H1 (cell line): ENCODE data around the gene RHBDD1. TPM values are rescaled to one million over a fixed set of nuclear protein-coding genes. Genes with fewer than 3 reads are reported as not detected.

Experiments used
- CTCF ChIA-PET: fragments of 300-600 bp; sonication (Branson Sonifier 250); formaldehyde crosslinking; loops from one replicate; lab custom pipeline; 2021; ENCODE audit not compliant: partially characterized antibody; lab: Charles Lee
- POLR2A ChIA-PET: fragments of 300-600 bp; sonication (Branson Sonifier 250); formaldehyde crosslinking; loops from one replicate; lab custom pipeline; 2021; ENCODE audit warnings: inconsistent platforms; ENCODE audit not compliant: partially characterized antibody; lab: Charles Lee
- DNase-seq, 2 experiments: peaks; one replicate each; pipeline versions ENCODE4 v3.0.0 to v3.0.0-alpha.2; 2010 to 2022; ENCODE audit warnings: low spot score in 2 of 2, low read depth in 1 of 2, mixed read lengths in 1 of 2
- FAIRE-seq: peaks from 2 replicates; lab custom pipeline; 2011; peaks lifted over from hg19 to GRCh38; lab: Jason Lieb, UNC
- H2AFZ ChIP-seq: 2 replicates; pipeline ENCODE4 v1.8.1; 2012; ENCODE audit warnings: low read length, inconsistent platforms
- H2AK5ac ChIP-seq: 2 replicates; pipeline ENCODE4 v1.6.1; 2013; ENCODE audit warnings: low read depth, low read length
- H2BK120ac ChIP-seq: replicated peaks from 2 replicates; pipeline ENCODE3; 2013; ENCODE audit warnings: low read depth, low read length, inconsistent platforms
- H2BK12ac ChIP-seq: 2 replicates; pipeline ENCODE4 v1.6.1; 2013; ENCODE audit warnings: low read depth, low read length
- H2BK15ac ChIP-seq: 2 replicates; pipeline ENCODE4 v1.6.1; 2013; ENCODE audit warnings: low read length
- H2BK20ac ChIP-seq: 2 replicates; pipeline ENCODE4 v1.6.1; 2013; ENCODE audit warnings: low read length
- H2BK5ac ChIP-seq: 2 replicates; pipeline ENCODE4 v1.6.1; 2013; ENCODE audit warnings: low read depth, low read length
- H3K14ac ChIP-seq: 2 replicates; pipeline ENCODE4 v1.6.1; 2013; ENCODE audit warnings: inconsistent platforms; ENCODE audit not compliant: insufficient read length
- H3K18ac ChIP-seq: 2 replicates; pipeline ENCODE4 v1.6.1; 2013; ENCODE audit warnings: low read length; ENCODE audit errors: extremely low read depth
- H3K23ac ChIP-seq: 2 replicates; pipeline ENCODE4 v1.6.1; 2013; ENCODE audit warnings: inconsistent platforms; ENCODE audit not compliant: insufficient read length
- H3K23me2 ChIP-seq: 2 replicates; pipeline ENCODE4 v1.6.1; 2013; ENCODE audit warnings: low read depth, low read length
- H3K27ac ChIP-seq: 2 replicates; pipeline ENCODE4 v1.6.1; 2011; ENCODE audit warnings: low read depth, low read length, inconsistent platforms
- H3K27me3 ChIP-seq, 4 experiments: replicated peaks in 1 of 4; 1 replicate in 1 of 4; 2 replicates in 3 of 4; pipeline versions ENCODE4 v1.6.1 to v1.8.1; 2011 to 2013; ENCODE audit warnings: low read length in 3 of 4, mild to moderate bottlenecking in 3 of 4, inconsistent platforms in 2 of 4, mixed read lengths in 2 of 4, moderate library complexity in 1 of 4; ENCODE audit not compliant: control insufficient read depth in 3 of 4, insufficient read depth in 3 of 4; ENCODE audit errors: extremely low read depth in 1 of 4
- H3K36me3 ChIP-seq, 4 experiments: 2 replicates each; pipeline versions ENCODE4 v1.6.1 to v1.8.1; 2011 to 2013; ENCODE audit warnings: mild to moderate bottlenecking in 4 of 4, low read length in 3 of 4, moderate library complexity in 2 of 4, control low read depth in 1 of 4, inconsistent platforms in 1 of 4; ENCODE audit not compliant: insufficient read depth in 4 of 4, control insufficient read depth in 2 of 4
- H3K4ac ChIP-seq: replicated peaks from 2 replicates; pipeline ENCODE3; 2013; ENCODE audit warnings: low read length, low read depth, mixed read lengths, inconsistent platforms; ENCODE audit not compliant: insufficient read length
- H3K4me1 ChIP-seq, 4 experiments: replicated peaks in 1 of 4; 1 replicate in 1 of 4; 2 replicates in 3 of 4; pipeline versions ENCODE4 v1.6.1 to v1.8.1; 2011 to 2013; ENCODE audit warnings: low read length in 3 of 4, inconsistent platforms in 2 of 4, mixed read lengths in 1 of 4; ENCODE audit not compliant: insufficient read depth in 4 of 4, control insufficient read depth in 3 of 4
- H3K4me2 ChIP-seq, 2 experiments: 2 replicates each; pipeline versions ENCODE4 v1.6.1 to v1.8.1; 2011 to 2013; ENCODE audit warnings: low read depth in 2 of 2, low read length in 2 of 2, control low read depth in 1 of 2, inconsistent platforms in 1 of 2, mild to moderate bottlenecking in 1 of 2; ENCODE audit not compliant: insufficient read depth in 1 of 2
- H3K4me3 ChIP-seq, 4 experiments: fragments of 200-600, 300-600 bp in 1 of 4; sonication (generic), shearing (Covaris generic), sonication (Bioruptor Twin) in 1 of 4; 2 replicates each; pipeline versions ENCODE4 v1.5.1 to v1.8.1; 2011 to 2016; ENCODE audit warnings: low read length in 4 of 4, low read depth in 3 of 4, control low read depth in 2 of 4, inconsistent platforms in 2 of 4, mild to moderate bottlenecking in 2 of 4, mixed read lengths in 1 of 4, moderate library complexity in 1 of 4; ENCODE audit not compliant: insufficient read depth in 2 of 4; ENCODE audit errors: extremely low read depth in 1 of 4
- H3K56ac ChIP-seq: replicated peaks from 2 replicates; pipeline ENCODE3; 2013; ENCODE audit warnings: low read depth, mild to moderate bottlenecking, mixed read lengths, low read length, inconsistent platforms; ENCODE audit not compliant: insufficient read length
- H3K79me1 ChIP-seq: 2 replicates; pipeline ENCODE4 v1.6.1; 2013; ENCODE audit warnings: low read depth, low read length, control low read depth
- H3K79me2 ChIP-seq, 2 experiments: 2 replicates each; pipeline versions ENCODE4 v1.6.1 to v1.8.1; 2012 to 2013; ENCODE audit warnings: low read length in 2 of 2, mild to moderate bottlenecking in 2 of 2, inconsistent platforms in 1 of 2; ENCODE audit not compliant: insufficient read depth in 2 of 2, control insufficient read depth in 1 of 2
- H3K9ac ChIP-seq, 4 experiments: replicated peaks in 1 of 4; 1 replicate in 1 of 4; 2 replicates in 3 of 4; pipeline versions ENCODE4 v1.6.1 to v1.8.1; 2011 to 2013; ENCODE audit warnings: low read depth in 3 of 4, low read length in 3 of 4, control low read depth in 2 of 4, mild to moderate bottlenecking in 2 of 4, moderate library complexity in 2 of 4, inconsistent platforms in 1 of 4; ENCODE audit errors: extremely low read depth in 1 of 4
- H3K9me3 ChIP-seq, 2 experiments: 2 replicates each; pipeline versions ENCODE4 v1.6.1 to v1.8.1; 2012 to 2013; ENCODE audit warnings: mild to moderate bottlenecking in 2 of 2, moderate library complexity in 2 of 2, control low read depth in 1 of 2, inconsistent platforms in 1 of 2, low read depth in 1 of 2, low read length in 1 of 2, mixed read lengths in 1 of 2; ENCODE audit not compliant: insufficient read depth in 2 of 2
- H4K20me1 ChIP-seq, 2 experiments: replicated peaks in 1 of 2; 2 replicates each; pipeline versions ENCODE3 to v1.8.1; 2011 to 2013; ENCODE audit warnings: inconsistent platforms in 2 of 2, low read length in 2 of 2, mild to moderate bottlenecking in 1 of 2; ENCODE audit not compliant: insufficient read depth in 2 of 2, control insufficient read depth in 1 of 2
- H4K5ac ChIP-seq: 2 replicates; pipeline ENCODE4 v1.6.1; 2013; ENCODE audit warnings: low read length, low read depth, mixed read lengths, inconsistent platforms; ENCODE audit not compliant: insufficient read length
- H4K8ac ChIP-seq: 2 replicates; pipeline ENCODE4 v1.8.0; 2013; ENCODE audit warnings: mild to moderate bottlenecking, moderate library complexity, low read length, inconsistent platforms; ENCODE audit not compliant: insufficient read depth; ENCODE audit errors: extremely low read depth
- H4K91ac ChIP-seq: replicated peaks from 2 replicates; pipeline ENCODE3; 2013; ENCODE audit warnings: low read length, mixed read lengths, inconsistent platforms; ENCODE audit not compliant: insufficient read length
- BACH1 ChIP-seq: IDR thresholded peaks from 2 replicates; pipeline ENCODE4 v1.6.1; 2012; ENCODE audit warnings: low read length, improper control_type of control experiment
- BRCA1 ChIP-seq: IDR thresholded peaks from 2 replicates; pipeline ENCODE4 v1.6.1; 2012; ENCODE audit warnings: low read depth, low read length, improper control_type of control experiment
- PHF8 ChIP-seq: fragments of 200-600 bp; sonication (generic); conservative IDR thresholded peaks from 2 replicates; pipeline ENCODE4 v1.7.1; 2012; ENCODE audit warnings: low read depth, mild to moderate bottlenecking, inconsistent platforms, low read length, moderate library complexity
- POLR2A ChIP-seq, 2 experiments: IDR thresholded peaks; 1 replicate in 1 of 2; 2 replicates in 1 of 2; pipeline ENCODE4 v1.6.1; 2011; ENCODE audit warnings: low read depth in 2 of 2, low read length in 2 of 2, mild to moderate bottlenecking in 2 of 2; ENCODE audit errors: control extremely low read depth in 1 of 2
- SAP30 ChIP-seq: fragments of 300-600 bp; sonication (generic); IDR thresholded peaks from 2 replicates; pipeline ENCODE4 v1.7.1; 2012; ENCODE audit warnings: low read length, moderate library complexity, mild to moderate bottlenecking, inconsistent platforms; ENCODE audit not compliant: insufficient read depth, insufficient replicate concordance
- SP4 ChIP-seq: IDR thresholded peaks from 2 replicates; pipeline ENCODE4 v1.6.1; 2012; ENCODE audit warnings: low read length, inconsistent platforms
- SUZ12 ChIP-seq: fragments of 200-600 bp; sonication (generic); IDR thresholded peaks from 2 replicates; pipeline ENCODE4 v1.6.1; 2012; ENCODE audit warnings: mild to moderate bottlenecking, inconsistent platforms, low read length, moderate library complexity, mixed read lengths
- TBP ChIP-seq: IDR thresholded peaks from 2 replicates; pipeline ENCODE4 v1.6.1; 2011; ENCODE audit warnings: low read depth, low read length, improper control_type of control experiment
- TCF12 ChIP-seq: IDR thresholded peaks from 2 replicates; pipeline ENCODE4 v1.6.1; 2011; ENCODE audit warnings: low read depth, mild to moderate bottlenecking, low read length
- USF2 ChIP-seq: IDR thresholded peaks from 2 replicates; pipeline ENCODE4 v1.6.1; 2011; ENCODE audit warnings: low read length, improper control_type of control experiment
- YY1 ChIP-seq: IDR thresholded peaks from 2 replicates; pipeline ENCODE4 v1.6.1; 2011; ENCODE audit warnings: low read depth, mild to moderate bottlenecking, low read length
- WGBS, 2 experiments: shearing (Covaris generic) in 1 of 2; methylation state at CpG; one replicate each; pipeline versions ENCODE4 v1.1.6 to v1.1.7; 2013 to 2015; ENCODE audit warnings: low lambda C conversion rate in 2 of 2, mixed read lengths in 2 of 2, inconsistent platforms in 1 of 2, low coverage in 1 of 2, missing lambda C conversion rate in 1 of 2; ENCODE audit not compliant: insufficient replicate concordance in 2 of 2, insufficient coverage in 1 of 2, insufficient read length in 1 of 2; ENCODE audit errors: extremely low coverage in 1 of 2, missing lambda C conversion rate in 1 of 2; 5-methylcytosine and 5-hydroxymethylcytosine counted together
- polyA plus RNA-seq, 7 experiments: library from polyadenylated mRNA; depleted of rRNA in 3 of 7; stranded (reverse) in 5 of 7; unstranded in 2 of 7; fragments of >200 nt in 5 of 7; fragments of 200-250 nt in 2 of 7; gene quantifications; 1 replicate in 5 of 7; 2 replicates in 1 of 7; 4 replicates in 1 of 7; pipeline versions ENCODE4 v1.2.1 to v1.2.3, GENCODE V29; 2011 to 2013; ENCODE audit warnings: missing spikeins in 2 of 7, mixed read lengths in 2 of 7
- total RNA-seq: library from RNA; stranded (reverse); fragmentation: NEBNext Ultra II Directional; extraction: Animal tissue kit (Norgen Biotek cat#: 25700); gene quantifications from 2 replicates; pipeline ENCODE4 v1.2.1, GENCODE V29; 2021
- TF ChIP-seq, protein P1 (sequence below): IDR thresholded peaks from 2 replicates; pipeline ENCODE4 v1.6.1; 2012; ENCODE audit warnings: low read length, inconsistent platforms

RHBDD1 gene
- total and polyA plus RNA-seq, 2 of the 8 experiments (the other 6 are each of a cell fraction or from before 2014, with no cell fraction given): 10.5 to 23.1 TPM

DNA sequence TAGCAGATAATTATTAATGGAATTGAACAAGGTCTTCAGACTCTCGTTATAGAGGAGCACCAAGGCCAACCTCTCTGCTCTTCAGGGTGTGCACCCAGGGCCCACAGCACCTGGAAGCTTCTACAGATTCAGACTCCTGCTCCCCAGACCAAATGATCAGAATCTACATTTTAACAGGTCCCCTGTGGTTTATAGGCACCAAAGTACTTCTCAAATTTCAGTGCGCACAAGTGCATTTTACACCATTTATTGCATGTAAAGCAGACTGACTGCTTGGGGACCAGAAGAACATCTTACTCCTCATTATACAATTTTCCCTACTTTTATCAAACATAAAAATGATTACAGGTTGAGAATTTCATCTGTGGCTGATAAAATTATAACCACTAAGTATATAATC, 164.3 kb downstream of the RHBDD1 start:
- Histone ChIP-seq H4K20me1 (no peaks in the 10 kb centered on the region), H2AFZ (no peak overlapping the region), H3K18ac (no peak overlapping the region), H2BK5ac (no peak overlapping the region), H2BK20ac (no peak overlapping the region), H3K79me1 (no peaks in the 10 kb centered on the region), H2BK120ac (no peak overlapping the region), H3K4ac (no peak overlapping the region), H3K23ac (no peak overlapping the region), H2AK5ac (no peak overlapping the region), H4K8ac (no peak overlapping the region), H3K56ac (no peak overlapping the region), H4K5ac (no peak overlapping the region), H3K14ac (no peak overlapping the region), H2BK12ac (no peak overlapping the region), H3K27ac (no peak overlapping the region), H3K36me3 (no peaks in the 10 kb centered on the region; a peak in 3 of 8 replicates), H2BK15ac (no peak overlapping the region), H3K23me2 (no peaks in the 10 kb centered on the region), H3K27me3 (no peaks in the 10 kb centered on the region), H4K91ac (no peak overlapping the region), H3K79me2 (no peaks in the 10 kb centered on the region), H3K4me1 (no peaks in the 10 kb centered on the region), H3K4me3 (no peak overlapping the region), H3K4me2 (no peak overlapping the region), H3K9ac (no peak overlapping the region), H3K9me3 (no peaks in the 10 kb centered on the region)
- WGBS, 2 experiments: 94% methylated on average over 2 of the region's 2 CpGs; no CpG with 5 or more reads in 1 of the 2 experiments
- CTCF ChIA-PET: interaction anchor here (1.4 kb wide), 1 partner anchor 33 kb away, joined by 4 read pairs; no protein-coding TSS in a partner anchor
- FAIRE-seq (no peak), DNase-seq (no peak)
- POLR2A ChIA-PET: no interaction called here
- TF ChIP-seq BACH1 (no peak), SP4 (no peak), YY1 (no peak), SUZ12 (no peak), BRCA1 (no peak), USF2 (no peak), POLR2A (IDR thresholded peaks at IDR 0.05; ENCODE audit: control extremely low read depth in 1 of 2, low read depth in 2 of 2, low read length in 2 of 2) (no peak), TBP (no peak), PHF8 (no peak), TCF12 (no peak), SAP30 (no peak)
- TF ChIP-seq, protein P1, sequence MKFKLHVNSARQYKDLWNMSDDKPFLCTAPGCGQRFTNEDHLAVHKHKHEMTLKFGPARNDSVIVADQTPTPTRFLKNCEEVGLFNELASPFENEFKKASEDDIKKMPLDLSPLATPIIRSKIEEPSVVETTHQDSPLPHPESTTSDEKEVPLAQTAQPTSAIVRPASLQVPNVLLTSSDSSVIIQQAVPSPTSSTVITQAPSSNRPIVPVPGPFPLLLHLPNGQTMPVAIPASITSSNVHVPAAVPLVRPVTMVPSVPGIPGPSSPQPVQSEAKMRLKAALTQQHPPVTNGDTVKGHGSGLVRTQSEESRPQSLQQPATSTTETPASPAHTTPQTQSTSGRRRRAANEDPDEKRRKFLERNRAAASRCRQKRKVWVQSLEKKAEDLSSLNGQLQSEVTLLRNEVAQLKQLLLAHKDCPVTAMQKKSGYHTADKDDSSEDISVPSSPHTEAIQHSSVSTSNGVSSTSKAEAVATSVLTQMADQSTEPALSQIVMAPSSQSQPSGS: no peak
